ENCODE data around the gene PTPRG.

GRCh38 chr3:61945657-61946056, 384.3 kb downstream of the PTPRG start:
- TF ChIP-seq POLR2A (IDR thresholded peaks at IDR 0.05) = no peak
- TF ChIP-seq, protein P1, sequence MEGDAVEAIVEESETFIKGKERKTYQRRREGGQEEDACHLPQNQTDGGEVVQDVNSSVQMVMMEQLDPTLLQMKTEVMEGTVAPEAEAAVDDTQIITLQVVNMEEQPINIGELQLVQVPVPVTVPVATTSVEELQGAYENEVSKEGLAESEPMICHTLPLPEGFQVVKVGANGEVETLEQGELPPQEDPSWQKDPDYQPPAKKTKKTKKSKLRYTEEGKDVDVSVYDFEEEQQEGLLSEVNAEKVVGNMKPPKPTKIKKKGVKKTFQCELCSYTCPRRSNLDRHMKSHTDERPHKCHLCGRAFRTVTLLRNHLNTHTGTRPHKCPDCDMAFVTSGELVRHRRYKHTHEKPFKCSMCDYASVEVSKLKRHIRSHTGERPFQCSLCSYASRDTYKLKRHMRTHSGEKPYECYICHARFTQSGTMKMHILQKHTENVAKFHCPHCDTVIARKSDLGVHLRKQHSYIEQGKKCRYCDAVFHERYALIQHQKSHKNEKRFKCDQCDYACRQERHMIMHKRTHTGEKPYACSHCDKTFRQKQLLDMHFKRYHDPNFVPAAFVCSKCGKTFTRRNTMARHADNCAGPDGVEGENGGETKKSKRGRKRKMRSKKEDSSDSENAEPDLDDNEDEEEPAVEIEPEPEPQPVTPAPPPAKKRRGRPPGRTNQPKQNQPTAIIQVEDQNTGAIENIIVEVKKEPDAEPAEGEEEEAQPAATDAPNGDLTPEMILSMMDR (IDR thresholded peaks at IDR 0.05) = no peak

All from body of pancreas (tissue), 4 donors.